B cell (primary cell): ENCODE data around the gene ACTR2. TPM values are rescaled to one million over a fixed set of nuclear protein-coding genes. Genes with fewer than 3 reads are reported as not detected.

Source experiments
- ATAC-seq: fragments of 200-7000 bp; cut with Tn5 transposase; one replicate; pipeline ENCODE4 v1.10.0; 2021; ENCODE audit warnings: low read depth, mild to moderate bottlenecking, moderate number of reproducible peaks, moderate library complexity
- CTCF ChIA-PET: fragments of 350-600 bp; sonication (Branson Sonifier 250); formaldehyde crosslinking; loops from one replicate; lab custom pipeline; 2021; ENCODE audit warnings: antibody characterized with exemption, inconsistent platforms; lab: Charles Lee
- POLR2A ChIA-PET: fragments of 350-600 bp; sonication (Branson Sonifier 250); formaldehyde crosslinking; loops from one replicate; lab custom pipeline; 2021; ENCODE audit warnings: antibody characterized with exemption; lab: Charles Lee
- DNase-seq: peaks from one replicate; pipeline ENCODE4 v3.0.0; 2013
- H2AFZ ChIP-seq: 2 replicates; pipeline ENCODE4 v1.6.1; 2012; ENCODE audit warnings: mild to moderate bottlenecking, low read depth, low read length; ENCODE audit not compliant: insufficient read depth, poor library complexity, severe bottlenecking
- H3K27ac ChIP-seq, 2 donors: 1 replicate in 1 of 2; 2 replicates in 1 of 2; pipeline ENCODE4 v1.5.1; 2012 to 2013; ENCODE audit warnings: low read length in 2 of 2, mild to moderate bottlenecking in 2 of 2, moderate library complexity in 1 of 2
- H3K27me3 ChIP-seq, 4 experiments: fragments of 200-600 bp in 1 of 4; sonication (generic) in 1 of 4; replicated peaks in 1 of 4; 1 replicate in 2 of 4; 2 replicates in 2 of 4; pipeline versions ENCODE4 v1.6.1 to v1.7.0; 2013 to 2016; ENCODE audit warnings: low read length in 3 of 4, mild to moderate bottlenecking in 2 of 4, mixed read lengths in 1 of 4, moderate library complexity in 1 of 4; ENCODE audit not compliant: insufficient read depth in 4 of 4, control insufficient read depth in 3 of 4; ENCODE audit errors: control extremely low read depth in 1 of 4
- H3K36me3 ChIP-seq, 2 experiments: replicated peaks in 1 of 2; 1 replicate in 1 of 2; 2 replicates in 1 of 2; pipeline versions ENCODE4 v1.6.1 to v1.7.1; 2013; ENCODE audit warnings: low read length in 1 of 2; ENCODE audit not compliant: insufficient read depth in 2 of 2, control insufficient read depth in 1 of 2; ENCODE audit errors: control extremely low read depth in 1 of 2, extremely low read depth in 1 of 2
- H3K4me1 ChIP-seq, 2 donors: fragments of 200-600 bp in 1 of 2; sonication (generic) in 1 of 2; 1 replicate in 1 of 2; 2 replicates in 1 of 2; pipeline versions ENCODE4 v1.5.1 to v1.6.1; 2013 to 2017; ENCODE audit warnings: low read length in 2 of 2; ENCODE audit not compliant: control insufficient read depth in 2 of 2, insufficient read depth in 2 of 2
- H3K4me2 ChIP-seq: replicated peaks from 2 replicates; pipeline ENCODE3; 2012; ENCODE audit warnings: mild to moderate bottlenecking, low read depth, low read length; ENCODE audit not compliant: poor library complexity, severe bottlenecking
- H3K4me3 ChIP-seq, 5 experiments: fragments of 200-600 bp in 1 of 5; sonication (generic) in 1 of 5; 1 replicate in 3 of 5; 2 replicates in 2 of 5; pipeline versions ENCODE4 v1.5.1 to v1.7.0; 2011 to 2016; ENCODE audit warnings: low read length in 4 of 5, mild to moderate bottlenecking in 4 of 5, low read depth in 2 of 5, control low read depth in 1 of 5, moderate library complexity in 1 of 5; ENCODE audit not compliant: insufficient read depth in 1 of 5; ENCODE audit errors: control extremely low read depth in 1 of 5, extremely low read depth in 1 of 5
- H3K79me2 ChIP-seq: fragments of 200-600 bp; sonication (generic); one replicate; pipeline ENCODE4 v1.6.0; 2016; ENCODE audit warnings: low read length; ENCODE audit not compliant: control insufficient read depth, insufficient read depth
- H3K9ac ChIP-seq: fragments of 200-600 bp; sonication (generic); 2 replicates; pipeline ENCODE4 v1.6.1; 2017; ENCODE audit warnings: mild to moderate bottlenecking, low read length, moderate library complexity
- H3K9me3 ChIP-seq, 3 donors: one replicate each; pipeline versions ENCODE4 v1.6.1 to v1.7.1; 2013; ENCODE audit warnings: low read length in 2 of 3; ENCODE audit not compliant: control insufficient read depth in 2 of 3, insufficient read depth in 1 of 3; ENCODE audit errors: control extremely low read depth in 1 of 3
- H4K20me1 ChIP-seq: 2 replicates; pipeline ENCODE4 v1.6.0; 2012; ENCODE audit warnings: mild to moderate bottlenecking, low read length; ENCODE audit not compliant: insufficient read depth, control insufficient read depth, poor library complexity, severe bottlenecking
- H3K27ac Mint-ChIP-seq: one replicate; pipeline ENCODE4 v1.8.0; 2021; ENCODE audit warnings: mixed read lengths
- H3K27me3 Mint-ChIP-seq: one replicate; pipeline ENCODE4 v1.8.0; 2021; ENCODE audit warnings: mixed read lengths
- H3K4me1 Mint-ChIP-seq: one replicate; pipeline ENCODE4 v1.8.0; 2021; ENCODE audit warnings: mixed read lengths
- H3K4me3 Mint-ChIP-seq: one replicate; pipeline ENCODE4 v1.8.0; 2021; ENCODE audit warnings: mixed read lengths
- H3K9me3 Mint-ChIP-seq: one replicate; pipeline ENCODE4 v1.8.0; 2022; ENCODE audit warnings: mixed read lengths; ENCODE audit not compliant: insufficient read depth
- CTCF ChIP-seq: fragments of 200-600 bp; IDR thresholded peaks from one replicate; pipeline ENCODE4 v1.8.0; 2022; ENCODE audit warnings: antibody characterized with exemption, mild to moderate bottlenecking
- EZH2 ChIP-seq: IDR thresholded peaks from 2 replicates; pipeline ENCODE4 v1.6.1; 2012; ENCODE audit warnings: borderline replicate concordance, low read depth, mild to moderate bottlenecking, moderate library complexity, low read length; ENCODE audit not compliant: insufficient read depth, poor library complexity, severe bottlenecking
- WGBS: methylation state at CpG from one replicate; pipeline ENCODE4 v1.1.5; 2013; ENCODE audit warnings: missing lambda C conversion rate; ENCODE audit not compliant: insufficient coverage; 5-methylcytosine and 5-hydroxymethylcytosine counted together
- intact Hi-C: fragments of 100-400 bp; cut with micrococcal nuclease; formaldehyde crosslinking; loops from one replicate; pipeline ENCODE4 v1.10.0; 2022
- polyA plus RNA-seq: library from polyadenylated mRNA; depleted of rRNA; stranded (reverse); fragments of >200 nt; gene quantifications from 2 replicates; pipeline ENCODE4 v1.2.3, GENCODE V29; 2012
- total RNA-seq, 2 donors: library from RNA; stranded (reverse); fragments of 120-200 nt in 1 of 2; gene quantifications; 1 replicate in 1 of 2; 2 replicates in 1 of 2; pipeline versions ENCODE4 v1.2.3 to v1.2.4, GENCODE V29; 2013 to 2022

The ACTR2 gene
- total and polyA plus RNA-seq, 2 donors (not counting 1 experiment from before 2014, with no cell fraction given) = 41.8 to 284 TPM

- intact Hi-C loops = no loop called here
- ChIA-PET CTCF (no interaction called here), POLR2A (no interaction called here)
- H3K4me3 ChIP-seq = no peak overlapping the region
- 98% methylated on average over 4 of the region's 5 CpGs for WGBS
- H3K9me3 ChIP-seq = peaks cover 0 to 2% (median 0%) of the 10 kb centered on the region in 3 donors
- H3K27ac ChIP-seq = no peak overlapping the region
- H3K36me3 ChIP-seq = no peaks in the 10 kb centered on the region
- H3K4me2 ChIP-seq = no peak overlapping the region
- H3K9ac ChIP-seq = no peak overlapping the region
- H4K20me1 ChIP-seq = no peaks in the 10 kb centered on the region
- H3K4me1 Mint-ChIP-seq = no peaks in the 10 kb centered on the region
- no peak overlapping the region for H3K27ac Mint-ChIP-seq
- no peak overlapping the region for H2AFZ ChIP-seq
- H3K4me3 Mint-ChIP-seq = no peak overlapping the region
- DNase-seq (no peak), ATAC-seq (no peak)
- peaks cover 18% of the 10 kb centered on the region for H3K27me3 Mint-ChIP-seq
- H3K9me3 Mint-ChIP-seq = no peaks in the 10 kb centered on the region
- H3K27me3 ChIP-seq = no peaks in the 10 kb centered on the region
- TF ChIP-seq EZH2 (no peak), CTCF (no peak)
- H3K4me1 ChIP-seq = no peaks in the 10 kb centered on the region
- no peaks in the 10 kb centered on the region for H3K79me2 ChIP-seq
These were observed 65.7 kb downstream of the ACTR2 start for GRCh38 chr2:65293376-65293775.

DNA sequence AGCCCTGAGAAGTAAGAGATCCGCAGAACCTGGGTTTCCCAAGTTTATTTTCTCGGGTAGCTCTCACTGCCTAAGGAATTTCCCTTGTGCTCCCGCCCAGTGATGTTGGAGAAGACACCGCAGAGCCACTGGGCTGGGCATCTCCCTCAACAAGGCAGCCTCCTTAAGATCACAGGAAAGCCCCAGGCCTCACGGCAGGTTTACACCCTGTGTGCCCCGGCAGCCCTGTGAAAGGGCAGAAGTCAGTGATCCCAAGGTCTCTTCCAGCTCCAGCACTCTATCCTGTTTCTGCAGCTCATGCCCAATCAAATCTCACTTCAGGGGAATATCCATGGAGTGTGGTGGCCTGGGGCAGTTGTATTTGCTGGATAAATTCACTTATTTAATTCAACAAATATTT, 66.5 kb downstream of the ACTR2 start:
- Histone ChIP-seq H2AFZ (no peak overlapping the region), H3K79me2 (no peaks in the 10 kb centered on the region), H3K4me3 (no peak overlapping the region), H3K9me3 (peaks cover 0 to 2% (median 0%) of the 10 kb centered on the region in 3 donors), H3K27ac (no peak overlapping the region), H4K20me1 (no peaks in the 10 kb centered on the region), H3K9ac (no peak overlapping the region), H3K27me3 (no peaks in the 10 kb centered on the region), H3K4me1 (no peaks in the 10 kb centered on the region), H3K4me2 (no peak overlapping the region), H3K36me3 (no peaks in the 10 kb centered on the region)
- no peaks in the 10 kb centered on the region for H3K4me1 Mint-ChIP-seq
- DNase-seq = no peak
- no peaks in the 10 kb centered on the region for H3K9me3 Mint-ChIP-seq
- H3K27me3 Mint-ChIP-seq = peaks cover 18% of the 10 kb centered on the region
- WGBS = 90% methylated on average over 5 of the region's 6 CpGs
- no peak overlapping the region for H3K4me3 Mint-ChIP-seq
- ATAC-seq = no peak
- intact Hi-C loops = no loop called here
- no peak overlapping the region for H3K27ac Mint-ChIP-seq
- ChIA-PET CTCF (interaction anchor here (0.8 kb wide), 1 partner anchor 31 kb away, joined by 3 read pairs; no protein-coding TSS in a partner anchor), POLR2A (no interaction called here)
- TF ChIP-seq EZH2 (no peak), CTCF (no peak)
